Measurements from ENCODE around the gene LIPM. TPM values are rescaled to one million over a fixed set of nuclear protein-coding genes. Genes with fewer than 3 reads are reported as not detected.

LIPM gene
- total RNA-seq, 1 donor from 2014 or later, result not detected

DNA sequence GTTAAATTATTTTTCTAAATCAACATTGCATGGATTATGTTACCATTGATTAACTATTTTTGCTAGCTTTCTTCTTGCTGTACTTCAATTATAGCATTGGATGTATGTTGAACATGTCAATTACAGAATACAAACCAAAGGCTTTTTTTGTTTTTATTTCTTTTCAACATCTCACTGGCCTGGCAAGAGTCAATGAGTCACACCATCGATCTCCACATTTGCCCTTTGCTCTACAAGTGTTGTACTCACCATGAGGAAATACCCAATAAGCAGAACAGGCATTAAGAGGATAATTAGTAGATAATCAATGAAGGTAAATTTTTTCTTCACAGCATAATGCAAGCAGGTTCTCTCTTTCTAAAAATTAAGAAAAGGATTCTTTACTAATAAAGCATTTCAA, 25.8 kb downstream of the LIPM start:
- TF ChIP-seq, protein P1, sequence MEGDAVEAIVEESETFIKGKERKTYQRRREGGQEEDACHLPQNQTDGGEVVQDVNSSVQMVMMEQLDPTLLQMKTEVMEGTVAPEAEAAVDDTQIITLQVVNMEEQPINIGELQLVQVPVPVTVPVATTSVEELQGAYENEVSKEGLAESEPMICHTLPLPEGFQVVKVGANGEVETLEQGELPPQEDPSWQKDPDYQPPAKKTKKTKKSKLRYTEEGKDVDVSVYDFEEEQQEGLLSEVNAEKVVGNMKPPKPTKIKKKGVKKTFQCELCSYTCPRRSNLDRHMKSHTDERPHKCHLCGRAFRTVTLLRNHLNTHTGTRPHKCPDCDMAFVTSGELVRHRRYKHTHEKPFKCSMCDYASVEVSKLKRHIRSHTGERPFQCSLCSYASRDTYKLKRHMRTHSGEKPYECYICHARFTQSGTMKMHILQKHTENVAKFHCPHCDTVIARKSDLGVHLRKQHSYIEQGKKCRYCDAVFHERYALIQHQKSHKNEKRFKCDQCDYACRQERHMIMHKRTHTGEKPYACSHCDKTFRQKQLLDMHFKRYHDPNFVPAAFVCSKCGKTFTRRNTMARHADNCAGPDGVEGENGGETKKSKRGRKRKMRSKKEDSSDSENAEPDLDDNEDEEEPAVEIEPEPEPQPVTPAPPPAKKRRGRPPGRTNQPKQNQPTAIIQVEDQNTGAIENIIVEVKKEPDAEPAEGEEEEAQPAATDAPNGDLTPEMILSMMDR (conservative IDR thresholded peaks at IDR 0.05; ENCODE audit: low read depth, low read length), result no peak
- no peak for DNase-seq (ENCODE audit: low read depth)

DNA sequence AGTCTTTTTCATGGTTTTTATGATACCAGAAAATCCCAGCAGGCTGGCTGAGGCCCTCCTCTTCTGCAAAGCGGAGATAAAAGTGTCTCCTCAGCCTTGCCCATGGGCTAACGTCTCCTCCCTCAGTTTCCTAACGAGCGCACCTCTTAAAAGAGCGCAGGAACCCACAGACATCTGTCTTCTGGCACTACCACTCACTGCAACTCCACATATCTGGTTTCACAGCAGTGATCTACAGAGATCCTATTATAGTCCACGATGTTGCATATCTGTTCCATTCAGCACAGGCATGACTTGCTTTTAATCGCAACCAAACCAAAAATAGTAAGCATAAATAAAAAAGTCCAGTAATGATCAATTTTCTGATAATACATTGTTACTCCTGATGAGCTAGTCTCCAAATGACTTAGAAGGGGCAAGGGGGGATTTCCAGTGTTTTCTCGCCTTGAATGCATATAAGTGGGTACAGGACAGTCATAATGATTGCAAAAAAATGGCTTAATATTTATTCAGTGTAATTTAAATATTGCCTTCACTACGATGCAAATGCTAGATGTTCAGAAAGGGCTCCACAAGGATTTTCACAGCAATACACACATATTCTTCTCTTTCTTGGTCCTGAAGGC, 28.2 kb downstream of the LIPM start:
- no peak overlapping the region for H3K4me3 ChIP-seq (ENCODE audit: low read depth, low read length)
- no peak for DNase-seq (ENCODE audit: low read depth)
- TF ChIP-seq, protein P1 (conservative IDR thresholded peaks at IDR 0.05; ENCODE audit: low read depth, low read length), result no peak

More for the DNA sequence above, 25.8 kb downstream of the LIPM start:
- no peak overlapping the region for H3K4me3 ChIP-seq (ENCODE audit: low read depth, low read length)

DNA sequence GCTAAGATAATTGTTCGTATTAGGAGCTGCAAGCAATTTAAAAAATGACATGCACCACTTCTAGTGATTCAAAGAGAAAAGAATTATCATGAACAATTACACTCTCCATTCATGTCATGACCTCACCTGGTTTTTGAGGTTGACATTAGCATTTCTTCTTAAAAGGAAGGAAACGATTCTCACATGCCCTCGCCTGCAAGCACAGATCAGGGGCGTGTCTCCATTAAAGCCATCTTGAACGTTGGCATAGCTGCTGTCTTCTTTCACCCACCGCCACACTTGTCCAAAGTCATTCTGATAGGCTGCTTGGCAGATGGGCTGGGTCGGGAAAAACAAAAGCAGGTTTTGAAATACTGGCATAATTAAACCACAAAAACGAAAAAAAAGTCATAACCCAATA, 29.2 kb downstream of the LIPM start:
- no peak overlapping the region for H3K4me3 ChIP-seq (ENCODE audit: low read depth, low read length)
- no peak for DNase-seq (ENCODE audit: low read depth)
- TF ChIP-seq, protein P1 (conservative IDR thresholded peaks at IDR 0.05; ENCODE audit: low read depth, low read length), result no peak

DNA sequence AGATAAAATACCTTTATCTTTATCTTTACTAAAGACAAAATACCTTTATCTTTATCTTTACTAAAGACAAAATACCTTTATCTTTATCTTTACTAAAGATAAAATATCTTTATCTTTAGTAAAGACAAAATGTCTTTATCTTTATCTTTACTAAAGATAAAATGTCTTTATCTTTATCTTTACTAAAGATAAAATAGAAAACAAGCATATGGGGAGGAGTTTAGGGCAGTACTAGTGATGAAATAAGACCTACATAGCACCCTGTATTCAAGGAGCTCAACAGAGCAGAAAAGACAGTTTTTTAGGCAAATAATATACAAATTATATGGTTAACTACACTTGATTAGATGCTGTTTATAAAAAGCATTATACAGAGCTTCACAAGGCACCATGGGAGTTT, 29.8 kb downstream of the LIPM start:
- H3K4me3 ChIP-seq (ENCODE audit: low read depth, low read length), result no peak overlapping the region
- TF ChIP-seq, protein P1 (conservative IDR thresholded peaks at IDR 0.05; ENCODE audit: low read depth, low read length), result no peak

DNA sequence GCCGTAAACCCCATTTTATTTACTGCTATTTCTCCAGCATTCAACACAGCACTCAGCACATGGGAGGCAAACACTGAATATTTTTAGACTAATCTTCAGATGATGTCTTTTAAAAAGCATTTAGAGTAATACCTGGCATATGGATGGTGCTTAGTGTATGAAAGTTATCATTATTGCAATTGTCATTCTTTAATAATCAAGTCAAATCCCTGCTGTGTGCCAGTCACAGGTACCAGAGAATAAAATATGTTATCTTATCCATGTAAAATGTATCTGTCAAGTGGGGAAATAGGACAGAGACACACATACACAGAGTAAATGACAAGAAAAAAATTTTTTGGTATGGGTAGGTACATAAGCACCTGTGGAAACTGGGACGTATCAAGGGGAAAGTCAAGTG, 30.6 kb downstream of the LIPM start:
- H3K4me3 ChIP-seq (ENCODE audit: low read depth, low read length), result no peak overlapping the region
- DNase-seq (ENCODE audit: low read depth), result no peak
- TF ChIP-seq, protein P1 (conservative IDR thresholded peaks at IDR 0.05; ENCODE audit: low read depth, low read length), result no peak

More for the DNA sequence above, 29.8 kb downstream of the LIPM start:
- DNase-seq (ENCODE audit: low read depth), result no peak

DNA sequence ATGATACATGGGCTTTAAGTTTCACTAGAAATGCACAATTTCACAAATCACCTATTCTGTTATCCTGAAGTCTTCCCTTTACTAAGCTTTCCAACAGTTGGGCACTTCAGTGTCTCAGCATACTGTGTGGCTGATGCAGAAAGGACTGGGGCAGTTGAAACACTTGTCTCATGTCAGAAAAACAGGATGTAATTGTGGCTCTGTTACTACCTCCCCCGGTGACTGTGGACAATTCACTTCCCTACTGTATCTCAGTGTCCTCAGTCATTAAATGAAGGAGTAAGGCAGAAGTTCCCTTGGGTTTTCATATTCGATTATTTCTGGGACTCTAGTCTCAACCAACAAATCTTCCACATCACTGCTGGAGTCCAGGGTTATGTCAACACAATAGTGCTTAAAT, 31.2 kb downstream of the LIPM start:
- DNase-seq (ENCODE audit: low read depth), result no peak
- TF ChIP-seq, protein P1 (conservative IDR thresholded peaks at IDR 0.05; ENCODE audit: low read depth, low read length), result no peak

More for the DNA sequence above, 31.2 kb downstream of the LIPM start:
- no peak overlapping the region for H3K4me3 ChIP-seq (ENCODE audit: low read depth, low read length)
